Measurements from ENCODE around the gene STEEP1. TPM values are rescaled to one million over a fixed set of nuclear protein-coding genes. Genes with fewer than 3 reads are reported as not detected.

Gene STEEP1
- total and polyA plus RNA-seq, 2 of the 13 experiments (the other 11 are each of a cell fraction or from before 2014, with no cell fraction given): 7.7 to 23.1 TPM

DNA sequence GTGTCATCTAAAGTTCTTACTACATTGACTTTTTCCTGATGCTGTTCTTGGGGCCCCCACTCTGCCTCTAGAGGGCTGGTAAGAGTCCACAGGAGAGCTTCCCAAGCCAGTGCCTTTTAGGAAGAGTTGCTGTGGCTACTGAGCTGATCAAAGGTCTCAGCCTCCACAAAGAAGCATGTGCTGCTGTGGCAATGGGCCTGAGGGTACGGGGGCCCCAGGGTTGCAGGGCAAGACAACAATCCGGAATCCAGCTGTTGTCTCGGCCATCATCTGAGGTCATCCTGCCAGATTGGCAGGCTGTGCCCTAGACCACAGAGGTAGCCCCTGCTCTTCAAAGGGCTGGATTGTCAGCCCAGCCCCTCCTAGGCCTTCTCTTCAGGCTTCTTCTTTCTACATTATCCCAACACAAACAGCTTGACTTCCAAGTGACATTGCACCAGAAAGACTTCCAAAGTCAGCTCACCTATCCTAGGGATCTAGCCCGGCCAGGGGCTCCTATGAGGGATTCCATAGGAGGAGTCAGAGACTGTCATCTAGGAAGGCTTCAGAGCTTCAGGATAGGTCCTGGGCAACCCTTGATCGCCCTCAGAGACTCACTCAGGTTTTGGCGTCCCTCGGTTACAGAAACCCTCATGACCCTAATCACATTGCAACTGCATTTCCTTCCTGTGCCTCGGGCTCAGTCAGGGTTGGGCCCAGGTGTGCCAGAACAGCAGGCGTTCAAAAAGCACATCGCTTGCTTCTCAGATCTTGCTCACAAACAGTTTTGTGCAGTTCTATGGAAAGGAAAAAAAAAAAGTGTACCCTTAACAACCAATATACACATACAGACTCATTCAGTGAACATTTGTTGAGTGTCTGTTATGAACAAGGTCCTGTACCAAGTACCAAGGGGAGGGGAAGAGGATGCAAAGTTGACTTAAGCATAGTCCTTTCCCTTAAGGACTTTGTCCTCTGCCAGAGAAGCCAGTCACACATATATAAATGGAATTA is 69.2 kb downstream of the STEEP1 start (continued):
- TF ChIP-seq ZNF496 (CRISPR knock-in tag; IDR thresholded peaks at IDR 0.05; ENCODE audit: insufficient replicate concordance) (no peak), ZNF558 (CRISPR knock-in tag; IDR thresholded peaks at IDR 0.05; ENCODE audit: borderline replicate concordance) (no peak), SKI (IDR thresholded peaks at IDR 0.05; ENCODE audit: partially characterized antibody) (no peak), ZSCAN22 (CRISPR knock-in tag; IDR thresholded peaks at IDR 0.05) (no peak), SP140L (CRISPR knock-in tag; IDR thresholded peaks at IDR 0.05; ENCODE audit: borderline replicate concordance) (no peak), ZFYVE20 (CRISPR knock-in tag; IDR thresholded peaks at IDR 0.05; ENCODE audit: borderline replicate concordance, low read depth) (no peak), BCL6 (CRISPR knock-in tag; IDR thresholded peaks at IDR 0.05) (peak; percentile 73), PCBP1 (IDR thresholded peaks at IDR 0.05; ENCODE audit: borderline replicate concordance, low read depth, low read length) (no peak), FIP1L1 (IDR thresholded peaks at IDR 0.05; ENCODE audit: borderline replicate concordance, insufficient read depth, low read depth, low read length) (no peak), MAF1 (CRISPR knock-in tag; IDR thresholded peaks at IDR 0.05; ENCODE audit: borderline replicate concordance) (no peak), ZNF761 (CRISPR knock-in tag; conservative IDR thresholded peaks at IDR 0.05) (no peak)
- TF ChIP-seq, protein P1, sequence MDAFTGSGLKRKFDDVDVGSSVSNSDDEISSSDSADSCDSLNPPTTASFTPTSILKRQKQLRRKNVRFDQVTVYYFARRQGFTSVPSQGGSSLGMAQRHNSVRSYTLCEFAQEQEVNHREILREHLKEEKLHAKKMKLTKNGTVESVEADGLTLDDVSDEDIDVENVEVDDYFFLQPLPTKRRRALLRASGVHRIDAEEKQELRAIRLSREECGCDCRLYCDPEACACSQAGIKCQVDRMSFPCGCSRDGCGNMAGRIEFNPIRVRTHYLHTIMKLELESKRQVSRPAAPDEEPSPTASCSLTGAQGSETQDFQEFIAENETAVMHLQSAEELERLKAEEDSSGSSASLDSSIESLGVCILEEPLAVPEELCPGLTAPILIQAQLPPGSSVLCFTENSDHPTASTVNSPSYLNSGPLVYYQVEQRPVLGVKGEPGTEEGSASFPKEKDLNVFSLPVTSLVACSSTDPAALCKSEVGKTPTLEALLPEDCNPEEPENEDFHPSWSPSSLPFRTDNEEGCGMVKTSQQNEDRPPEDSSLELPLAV (CRISPR knock-in tag; conservative IDR thresholded peaks at IDR 0.05; ENCODE audit: low read depth): no peak
- TF ChIP-seq, protein P2, sequence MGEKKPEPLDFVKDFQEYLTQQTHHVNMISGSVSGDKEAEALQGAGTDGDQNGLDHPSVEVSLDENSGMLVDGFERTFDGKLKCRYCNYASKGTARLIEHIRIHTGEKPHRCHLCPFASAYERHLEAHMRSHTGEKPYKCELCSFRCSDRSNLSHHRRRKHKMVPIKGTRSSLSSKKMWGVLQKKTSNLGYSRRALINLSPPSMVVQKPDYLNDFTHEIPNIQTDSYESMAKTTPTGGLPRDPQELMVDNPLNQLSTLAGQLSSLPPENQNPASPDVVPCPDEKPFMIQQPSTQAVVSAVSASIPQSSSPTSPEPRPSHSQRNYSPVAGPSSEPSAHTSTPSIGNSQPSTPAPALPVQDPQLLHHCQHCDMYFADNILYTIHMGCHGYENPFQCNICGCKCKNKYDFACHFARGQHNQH (CRISPR knock-in tag; IDR thresholded peaks at IDR 0.05): peak; percentile 49; the same call in 1 of the 2 replicates
- TF ChIP-seq, protein P3, sequence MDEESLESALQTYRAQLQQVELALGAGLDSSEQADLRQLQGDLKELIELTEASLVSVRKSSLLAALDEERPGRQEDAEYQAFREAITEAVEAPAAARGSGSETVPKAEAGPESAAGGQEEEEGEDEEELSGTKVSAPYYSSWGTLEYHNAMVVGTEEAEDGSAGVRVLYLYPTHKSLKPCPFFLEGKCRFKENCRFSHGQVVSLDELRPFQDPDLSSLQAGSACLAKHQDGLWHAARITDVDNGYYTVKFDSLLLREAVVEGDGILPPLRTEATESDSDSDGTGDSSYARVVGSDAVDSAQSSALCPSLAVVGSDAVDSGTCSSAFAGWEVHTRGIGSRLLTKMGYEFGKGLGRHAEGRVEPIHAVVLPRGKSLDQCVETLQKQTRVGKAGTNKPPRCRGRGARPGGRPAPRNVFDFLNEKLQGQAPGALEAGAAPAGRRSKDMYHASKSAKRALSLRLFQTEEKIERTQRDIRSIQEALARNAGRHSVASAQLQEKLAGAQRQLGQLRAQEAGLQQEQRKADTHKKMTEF (CRISPR knock-in tag; IDR thresholded peaks at IDR 0.05): peak; percentile 36; the same call in 1 of the 2 replicates
- TF ChIP-seq, protein P4, sequence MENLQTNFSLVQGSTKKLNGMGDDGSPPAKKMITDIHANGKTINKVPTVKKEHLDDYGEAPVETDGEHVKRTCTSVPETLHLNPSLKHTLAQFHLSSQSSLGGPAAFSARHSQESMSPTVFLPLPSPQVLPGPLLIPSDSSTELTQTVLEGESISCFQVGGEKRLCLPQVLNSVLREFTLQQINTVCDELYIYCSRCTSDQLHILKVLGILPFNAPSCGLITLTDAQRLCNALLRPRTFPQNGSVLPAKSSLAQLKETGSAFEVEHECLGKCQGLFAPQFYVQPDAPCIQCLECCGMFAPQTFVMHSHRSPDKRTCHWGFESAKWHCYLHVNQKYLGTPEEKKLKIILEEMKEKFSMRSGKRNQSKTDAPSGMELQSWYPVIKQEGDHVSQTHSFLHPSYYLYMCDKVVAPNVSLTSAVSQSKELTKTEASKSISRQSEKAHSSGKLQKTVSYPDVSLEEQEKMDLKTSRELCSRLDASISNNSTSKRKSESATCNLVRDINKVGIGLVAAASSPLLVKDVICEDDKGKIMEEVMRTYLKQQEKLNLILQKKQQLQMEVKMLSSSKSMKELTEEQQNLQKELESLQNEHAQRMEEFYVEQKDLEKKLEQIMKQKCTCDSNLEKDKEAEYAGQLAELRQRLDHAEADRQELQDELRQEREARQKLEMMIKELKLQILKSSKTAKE (CRISPR knock-in tag; IDR thresholded peaks at IDR 0.05; ENCODE audit: borderline replicate concordance): no peak
- TF ChIP-seq, protein P5, sequence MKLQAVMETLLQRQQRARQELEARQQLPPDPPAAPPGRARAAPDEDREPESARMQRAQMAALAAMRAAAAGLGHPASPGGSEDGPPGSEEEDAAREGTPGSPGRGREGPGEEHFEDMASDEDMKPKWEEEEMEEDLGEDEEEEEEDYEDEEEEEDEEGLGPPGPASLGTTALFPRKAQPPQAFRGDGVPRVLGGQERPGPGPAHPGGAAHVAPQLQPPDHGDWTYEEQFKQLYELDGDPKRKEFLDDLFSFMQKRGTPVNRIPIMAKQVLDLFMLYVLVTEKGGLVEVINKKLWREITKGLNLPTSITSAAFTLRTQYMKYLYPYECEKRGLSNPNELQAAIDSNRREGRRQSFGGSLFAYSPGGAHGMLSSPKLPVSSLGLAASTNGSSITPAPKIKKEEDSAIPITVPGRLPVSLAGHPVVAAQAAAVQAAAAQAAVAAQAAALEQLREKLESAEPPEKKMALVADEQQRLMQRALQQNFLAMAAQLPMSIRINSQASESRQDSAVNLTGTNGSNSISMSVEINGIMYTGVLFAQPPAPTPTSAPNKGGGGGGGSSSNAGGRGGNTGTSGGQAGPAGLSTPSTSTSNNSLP (IDR thresholded peaks at IDR 0.05; ENCODE audit: low read depth, low read length): no peak

Data from HepG2 (cell line).